ENCODE measurements around the gene DACT1. TPM values are rescaled to one million over a fixed set of nuclear protein-coding genes. Genes with fewer than 3 reads are reported as not detected.

Gene DACT1
- total and polyA plus RNA-seq, 2 of the 13 experiments (the other 11 are each of a cell fraction or from before 2014, with no cell fraction given) = 0.01 TPM; not detected in 1

- H3K4me1 ChIP-seq (ENCODE audit: insufficient read depth, low read length) = no peaks in the 10 kb centered on the region
- H3K79me2 ChIP-seq (ENCODE audit: insufficient read depth, low read length) = no peaks in the 10 kb centered on the region
- H3K4me3 ChIP-seq (replicated peaks in 1 of 3; ENCODE audit: insufficient read depth in 1 of 3, low read depth in 2 of 3, low read length in 3 of 3) = no peak overlapping the region
- FAIRE-seq (no peak), ATAC-seq (no peak), DNase-seq (ENCODE audit: low spot score) (no peak)
- H3K9ac ChIP-seq (ENCODE audit: insufficient read depth, low read depth, low read length) = no peak overlapping the region
- no peak overlapping the region for H3K27ac ChIP-seq (ENCODE audit: extremely low read length, insufficient read depth, low read length)
- no peaks in the 10 kb centered on the region for H3K36me3 ChIP-seq (replicated peaks in 1 of 2; ENCODE audit: control insufficient read depth in 1 of 2, insufficient read depth in 2 of 2, low read length in 2 of 2)
- BruUV-seq (replicated peaks) = no TSS peak
- POLR2A ChIA-PET = no interaction called here
- H3K9me3 ChIP-seq (ENCODE audit: low read length) = no peaks in the 10 kb centered on the region
- peaks cover 0 to 6% of the 10 kb centered on the region in 2 experiments; a peak in 3 of 5 replicates for H3K27me3 ChIP-seq (ENCODE audit: control insufficient read depth in 1 of 2, insufficient read depth in 2 of 2, low read length in 2 of 2)
- H3K4me2 ChIP-seq (ENCODE audit: low read depth, low read length) = no peak overlapping the region
- in situ Hi-C loops (cut with HindIII; ENCODE audit: extremely low pct_ligation_motif_present, low pct_unique_long_range_greater_than_20kb) = no loop called here
- TF ChIP-seq, protein P1, sequence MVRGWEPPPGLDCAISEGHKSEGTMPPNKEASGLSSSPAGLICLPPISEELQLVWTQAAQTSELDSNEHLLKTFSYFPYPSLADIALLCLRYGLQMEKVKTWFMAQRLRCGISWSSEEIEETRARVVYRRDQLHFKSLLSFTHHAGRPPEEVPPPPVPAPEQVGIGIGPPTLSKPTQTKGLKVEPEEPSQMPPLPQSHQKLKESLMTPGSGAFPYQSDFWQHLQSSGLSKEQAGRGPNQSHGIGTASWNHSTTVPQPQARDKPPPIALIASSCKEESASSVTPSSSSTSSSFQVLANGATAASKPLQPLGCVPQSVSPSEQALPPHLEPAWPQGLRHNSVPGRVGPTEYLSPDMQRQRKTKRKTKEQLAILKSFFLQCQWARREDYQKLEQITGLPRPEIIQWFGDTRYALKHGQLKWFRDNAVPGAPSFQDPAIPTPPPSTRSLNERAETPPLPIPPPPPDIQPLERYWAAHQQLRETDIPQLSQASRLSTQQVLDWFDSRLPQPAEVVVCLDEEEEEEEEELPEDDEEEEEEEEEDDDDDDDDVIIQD (CRISPR knock-in tag; IDR thresholded peaks at IDR 0.05; ENCODE audit: low read depth) = no peak
- TF ChIP-seq MLLT10 (CRISPR knock-in tag; IDR thresholded peaks at IDR 0.05) (no peak), IRF2 (CRISPR knock-in tag; IDR thresholded peaks at IDR 0.05) (no peak), ZNF605 (CRISPR knock-in tag; IDR thresholded peaks at IDR 0.05) (no peak), ATF6 (CRISPR knock-in tag; conservative IDR thresholded peaks at IDR 0.05) (no peak), ZNF841 (CRISPR knock-in tag; IDR thresholded peaks at IDR 0.05; ENCODE audit: borderline replicate concordance) (no peak), MTERF4 (CRISPR knock-in tag; IDR thresholded peaks at IDR 0.05) (no peak)
- TF ChIP-seq, protein P2, sequence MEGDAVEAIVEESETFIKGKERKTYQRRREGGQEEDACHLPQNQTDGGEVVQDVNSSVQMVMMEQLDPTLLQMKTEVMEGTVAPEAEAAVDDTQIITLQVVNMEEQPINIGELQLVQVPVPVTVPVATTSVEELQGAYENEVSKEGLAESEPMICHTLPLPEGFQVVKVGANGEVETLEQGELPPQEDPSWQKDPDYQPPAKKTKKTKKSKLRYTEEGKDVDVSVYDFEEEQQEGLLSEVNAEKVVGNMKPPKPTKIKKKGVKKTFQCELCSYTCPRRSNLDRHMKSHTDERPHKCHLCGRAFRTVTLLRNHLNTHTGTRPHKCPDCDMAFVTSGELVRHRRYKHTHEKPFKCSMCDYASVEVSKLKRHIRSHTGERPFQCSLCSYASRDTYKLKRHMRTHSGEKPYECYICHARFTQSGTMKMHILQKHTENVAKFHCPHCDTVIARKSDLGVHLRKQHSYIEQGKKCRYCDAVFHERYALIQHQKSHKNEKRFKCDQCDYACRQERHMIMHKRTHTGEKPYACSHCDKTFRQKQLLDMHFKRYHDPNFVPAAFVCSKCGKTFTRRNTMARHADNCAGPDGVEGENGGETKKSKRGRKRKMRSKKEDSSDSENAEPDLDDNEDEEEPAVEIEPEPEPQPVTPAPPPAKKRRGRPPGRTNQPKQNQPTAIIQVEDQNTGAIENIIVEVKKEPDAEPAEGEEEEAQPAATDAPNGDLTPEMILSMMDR (CRISPR knock-in tag; IDR thresholded peaks at IDR 0.05) = no peak
- 3% methylated on average over 3 of the region's 3 CpGs for WGBS (ENCODE audit: low lambda C conversion rate)
- intact Hi-C loops (cut with micrococcal nuclease; ENCODE audit: unreplicated experiment) = no loop called here
- CTCF ChIA-PET (ENCODE audit: low intra/inter-chr PET ratio, low total read pairs) = no interaction called here
- no peaks in the 10 kb centered on the region for H4K20me1 ChIP-seq (ENCODE audit: insufficient read depth, low read length)
- H2AFZ ChIP-seq (ENCODE audit: low read length) = no peak overlapping the region
Measured at GRCh38 chr14:58626431-58626831, 11.3 kb upstream of the DACT1 start.

Measured in HepG2 (cell line).